ENCODE results near the gene FETUB.

DNA sequence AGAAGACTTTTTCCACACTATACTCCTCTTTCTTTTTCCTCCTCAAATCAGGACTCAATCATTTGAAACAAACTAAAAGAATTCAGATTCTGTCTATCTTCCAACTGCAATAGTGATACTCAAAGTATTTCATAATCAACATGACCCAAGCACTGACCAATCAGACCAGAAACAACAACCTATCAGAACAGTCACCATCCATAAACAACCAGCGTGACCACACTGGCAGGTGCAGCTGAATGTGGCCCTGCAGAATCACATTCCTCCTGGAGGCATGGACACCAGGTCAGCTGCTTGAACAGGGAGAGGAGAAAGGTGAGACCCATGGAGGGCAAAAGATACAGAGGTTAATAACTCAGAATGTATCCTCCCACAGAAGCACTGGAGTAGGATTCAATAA, 39.0 kb downstream of the FETUB start:
- TF ChIP-seq CTCF (optimal IDR thresholded peaks at IDR 0.05 in 1 of 3, IDR thresholded peaks at IDR 0.05 in 1 of 3, conservative IDR thresholded peaks at IDR 0.05 in 1 of 3; ENCODE audit: extremely low read depth in 1 of 3, insufficient read depth in 2 of 3, low read length in 3 of 3) (no peak), EZH2 (IDR thresholded peaks at IDR 0.05; ENCODE audit: low read length) (no peak)

Measured in keratinocyte (primary cell).